Measurements from ENCODE around the gene RAPGEF1.
"Not testable (repeated sequence)": the region's sequence is repeated elsewhere in the genome, so short reads cannot be mapped to it uniquely, and the experiment has no call there.

RAPGEF1 gene

GRCh38 chr9:131578021-131578420, 161.9 kb downstream of the RAPGEF1 start:
- DNase-seq: no peak

DNA sequence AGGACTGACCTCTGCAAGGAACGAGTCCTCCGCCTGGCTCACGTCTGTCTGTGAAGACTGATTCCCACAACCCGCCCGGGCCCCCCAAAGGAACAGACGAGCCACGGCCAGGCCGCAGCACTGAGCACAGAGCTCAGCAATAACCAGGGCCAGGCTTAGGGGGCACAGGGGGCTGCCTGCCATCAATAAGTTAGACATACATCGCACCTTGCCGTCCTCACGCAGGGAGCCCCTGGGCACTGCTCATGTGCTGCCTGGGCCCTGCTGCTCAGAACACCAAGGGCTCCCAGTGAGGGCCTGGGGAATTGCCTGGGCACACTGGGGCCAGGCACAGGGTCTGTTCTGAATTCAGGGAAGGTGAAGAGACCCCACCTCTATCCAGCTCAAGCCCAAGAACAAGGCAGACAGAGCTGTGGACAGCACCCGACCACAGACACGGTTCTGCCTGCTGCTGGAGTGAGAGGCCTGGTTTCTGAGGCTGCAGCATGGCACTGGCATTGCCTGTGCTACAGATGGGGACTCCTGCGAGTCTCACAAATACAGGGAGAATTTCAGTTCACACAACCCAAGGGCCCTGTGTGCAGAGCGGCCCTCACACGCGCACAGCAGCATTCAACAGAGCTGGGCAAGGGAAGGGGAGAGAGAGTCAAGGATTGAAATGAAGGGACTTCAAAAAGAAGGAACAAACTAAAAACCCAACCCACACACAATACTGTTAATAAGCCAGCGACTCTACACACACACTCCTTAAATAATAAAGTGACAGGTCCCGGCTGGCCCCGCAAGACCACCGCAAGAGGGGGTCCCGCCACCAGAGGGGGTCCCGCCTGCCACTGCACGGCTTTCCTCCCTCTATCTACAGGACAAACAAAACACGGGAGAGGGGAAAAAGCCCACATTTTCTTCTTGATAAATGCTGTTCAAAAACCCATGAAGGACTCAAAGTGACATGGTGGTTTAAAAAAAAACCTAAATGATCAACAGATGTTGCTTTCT, 162.6 kb downstream of the RAPGEF1 start:
- no peak for DNase-seq

GRCh38 chr9:131575946-131576853, 163.7 kb downstream of the RAPGEF1 start:
- DNase-seq: no peak

- no peak for DNase-seq
Observed at GRCh38 chr9:131574730-131575640, 164.9 kb downstream of the RAPGEF1 start.

- no peak for DNase-seq
Observed at GRCh38 chr9:131567910-131568309, 172.0 kb downstream of the RAPGEF1 start.

GRCh38 chr9:131566158-131566557, 173.7 kb downstream of the RAPGEF1 start:
- no peak for DNase-seq

DNA sequence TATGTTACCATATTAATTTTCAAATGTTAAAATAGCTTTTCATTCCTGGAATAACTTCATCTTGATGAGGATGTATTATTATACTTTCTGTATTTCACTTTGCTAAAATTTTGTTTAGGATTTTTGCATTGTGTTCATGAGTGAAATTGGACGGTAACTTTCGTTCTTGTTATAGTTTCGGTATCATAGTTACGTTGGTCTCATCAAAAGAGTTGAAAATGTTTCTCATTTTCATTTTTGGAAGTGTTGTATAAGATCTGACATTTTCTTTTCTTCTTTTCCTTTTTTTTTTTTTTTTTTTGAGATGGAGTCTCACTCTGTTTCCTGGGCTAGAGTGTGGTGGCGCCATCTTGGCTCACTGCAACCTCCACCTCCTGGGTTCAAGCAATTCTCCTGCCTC, 174.5 kb downstream of the RAPGEF1 start:
- DNase-seq: no peak

GRCh38 chr9:131562032-131562959, 177.6 kb downstream of the RAPGEF1 start:
- DNase-seq: no peak

DNA sequence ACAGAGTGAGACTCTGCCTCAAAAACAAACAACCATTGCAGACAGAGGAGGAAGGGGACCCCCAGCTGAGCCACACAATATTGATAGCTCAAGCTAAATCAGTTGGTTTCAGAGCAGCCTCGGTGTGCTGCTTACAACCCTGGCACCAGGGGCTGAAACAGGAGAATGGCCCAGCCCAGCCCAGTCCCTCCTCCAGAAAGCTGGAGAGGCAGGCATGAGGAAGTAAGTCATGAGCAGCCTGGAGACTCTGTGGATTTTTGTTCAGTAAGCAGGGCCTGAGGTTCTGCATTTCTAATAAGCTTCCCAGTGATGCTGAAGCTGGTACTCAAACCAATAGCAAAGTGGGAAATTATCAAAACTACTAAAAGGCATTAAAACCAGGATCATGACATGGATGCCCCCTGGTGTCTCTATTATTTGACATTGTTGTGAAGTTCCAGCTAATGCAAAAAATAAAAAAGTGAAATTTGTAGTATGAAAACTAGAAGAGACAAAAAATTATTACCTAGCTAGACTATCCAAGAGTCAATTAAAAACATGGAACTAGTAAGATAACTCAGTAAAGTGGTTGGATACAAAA, 180.4 kb downstream of the RAPGEF1 start:
- DNase-seq: no peak

GRCh38 chr9:131557855-131558548, 181.9 kb downstream of the RAPGEF1 start:
- no peak for DNase-seq

- DNase-seq: no peak
Observed at GRCh38 chr9:131555841-131556673, 183.8 kb downstream of the RAPGEF1 start.

DNA sequence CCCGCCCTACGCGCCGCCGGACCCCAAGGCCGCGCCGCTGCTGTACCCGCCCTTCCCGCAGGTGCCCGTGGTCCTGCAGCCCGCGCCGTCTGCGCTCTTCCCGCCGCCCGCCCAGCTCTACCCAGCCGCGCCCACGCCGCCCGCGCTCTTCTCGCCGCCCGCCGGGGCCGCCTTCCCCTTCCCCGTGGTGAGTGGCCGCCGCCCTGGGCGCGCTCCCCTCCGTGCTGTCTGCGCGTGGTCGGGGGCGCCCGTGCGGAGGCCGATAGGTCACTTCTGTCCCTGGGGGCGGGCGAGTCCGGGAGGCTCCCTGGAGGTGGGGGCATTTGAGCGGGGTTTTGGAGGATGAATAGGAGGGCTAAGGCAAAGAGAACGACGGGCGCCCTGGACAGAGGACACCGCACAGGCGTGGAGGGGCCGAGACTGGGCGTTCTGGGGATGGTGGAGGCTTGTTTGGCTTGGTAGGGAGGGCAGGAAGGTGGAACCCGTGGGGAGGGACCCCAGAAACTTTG, 185.0 kb downstream of the RAPGEF1 start:
- DNase-seq: no peak

GRCh38 chr9:131554087-131554842, 185.6 kb downstream of the RAPGEF1 start:
- DNase-seq: no peak

- no peak for DNase-seq
Observed at GRCh38 chr9:131552030-131552429, 187.8 kb downstream of the RAPGEF1 start.

DNA sequence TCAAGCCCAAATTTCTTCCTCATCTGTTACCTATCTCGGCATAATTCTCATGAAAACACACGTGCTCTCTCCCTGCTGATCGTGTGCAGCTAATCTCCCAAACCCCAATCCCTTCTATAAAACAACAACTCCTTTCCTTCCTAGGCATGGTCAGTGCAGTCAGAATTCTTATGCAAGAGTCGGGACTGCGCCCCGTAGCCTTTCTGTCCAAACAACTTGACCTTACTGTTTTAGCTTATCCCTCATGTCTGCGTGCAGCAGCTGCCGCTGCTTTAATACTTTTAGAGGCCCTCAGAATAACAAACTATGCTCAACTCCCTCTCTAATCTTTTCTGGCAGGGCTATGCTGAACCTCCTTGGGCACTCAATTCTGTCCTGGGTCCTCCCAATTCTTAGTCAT, 189.4 kb downstream of the RAPGEF1 start:
- not testable (repeated sequence) for DNase-seq

- DNase-seq: not testable (repeated sequence)
Observed at GRCh38 chr9:131549186-131549585, 190.7 kb downstream of the RAPGEF1 start.

DNA sequence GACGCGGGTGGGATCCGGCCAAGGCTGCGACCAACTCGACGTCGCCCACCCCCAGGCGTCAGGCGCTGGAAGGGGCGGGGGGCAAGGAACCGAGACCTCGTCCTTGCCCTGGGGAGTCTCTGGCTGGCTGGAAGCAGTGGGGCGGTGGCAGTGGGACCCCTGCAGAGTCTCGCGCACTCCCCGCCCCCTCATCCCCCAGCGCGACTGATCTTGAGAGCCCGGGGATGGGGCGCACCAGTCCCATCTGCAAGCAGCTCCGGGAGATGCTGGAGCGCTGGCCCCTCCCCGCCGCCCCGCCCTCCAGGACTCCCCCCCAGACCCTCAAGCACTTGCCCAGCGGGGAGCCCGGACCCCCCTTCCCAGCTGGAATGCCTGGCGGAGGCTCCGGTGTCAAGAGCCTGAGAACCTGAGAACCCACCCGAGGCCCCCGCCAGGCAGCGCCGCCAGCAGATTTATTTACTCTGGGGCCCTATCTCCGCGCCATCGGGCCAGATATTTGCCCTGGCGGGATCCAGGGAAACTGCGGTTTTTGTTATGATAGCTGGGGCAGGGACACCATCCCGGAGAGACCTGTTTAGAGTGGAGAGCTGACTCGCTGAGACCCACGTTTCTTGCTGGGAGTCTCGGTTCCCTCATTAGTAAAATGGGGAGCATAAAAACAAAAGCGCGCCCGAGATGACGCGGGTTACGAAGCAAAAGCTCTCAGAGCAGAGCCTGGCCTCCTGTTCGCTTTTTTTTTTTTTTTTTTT, 193.4 kb downstream of the RAPGEF1 start:
- no peak for DNase-seq

All from activated naive CD4-positive, alpha-beta T cell treated with anti-CD3 and anti-CD28 coated beads, Interleukin-2, amount 50 U/mL, for 16 hours (primary cell).